HG03095 (cell line): ENCODE results near the gene MORN3.
A peak's percentile ranks its signal among the peaks of the same experiment; 100 is the strongest.
"Not testable (repeated sequence)": the region's sequence is repeated elsewhere in the genome, so short reads cannot be mapped to it uniquely, and the experiment has no call there.

Experiments
- ATAC-seq: cut with Tn5 transposase; IDR thresholded peaks from one replicate; pipeline ENCODE4 v1.9.1; 2021; ENCODE audit warnings: moderate library complexity; ENCODE audit not compliant: unreplicated experiment

Gene MORN3

GRCh38 chr12:121641343-121641630, 28.2 kb downstream of the MORN3 start:
- ATAC-seq: no peak

- no peak for ATAC-seq
Observed at GRCh38 chr12:121638298-121639202, 30.9 kb downstream of the MORN3 start.

- peak; percentile 56 for ATAC-seq
Observed at GRCh38 chr12:121637231-121637914, 32.1 kb downstream of the MORN3 start.

GRCh38 chr12:121634836-121635235, 34.6 kb downstream of the MORN3 start:
- no peak for ATAC-seq

- ATAC-seq: not testable (repeated sequence)
Observed at GRCh38 chr12:121633833-121634196, 35.6 kb downstream of the MORN3 start.

- no peak for ATAC-seq
Observed at GRCh38 chr12:121632069-121632970, 37.1 kb downstream of the MORN3 start.

GRCh38 chr12:121630791-121631355, 38.6 kb downstream of the MORN3 start:
- ATAC-seq: no peak

- ATAC-seq: no peak
Observed at GRCh38 chr12:121628536-121628935, 40.9 kb downstream of the MORN3 start.

GRCh38 chr12:121628037-121628436, 41.4 kb downstream of the MORN3 start:
- ATAC-seq: no peak

GRCh38 chr12:121626853-121627640, 42.4 kb downstream of the MORN3 start:
- peak; percentile 27 for ATAC-seq

- peak; percentile 56 for ATAC-seq
Observed at GRCh38 chr12:121626087-121626852, 43.2 kb downstream of the MORN3 start, which contains the start of gene ORAI1. TSS of gene ORAI1 (plus strand) at chr12:121626530.

- ATAC-seq: no peak
Observed at GRCh38 chr12:121620333-121620891, 49.0 kb downstream of the MORN3 start.

- no peak for ATAC-seq
Observed at GRCh38 chr12:121618659-121619233, 50.7 kb downstream of the MORN3 start.

GRCh38 chr12:121614872-121615467, 54.5 kb downstream of the MORN3 start:
- no peak for ATAC-seq

GRCh38 chr12:121613462-121613861, 56.0 kb downstream of the MORN3 start:
- ATAC-seq: no peak

- ATAC-seq: no peak
Observed at GRCh38 chr12:121611306-121611705, 58.1 kb downstream of the MORN3 start.

- ATAC-seq: no peak
Observed at GRCh38 chr12:121610239-121611149, 59.0 kb downstream of the MORN3 start.
